Neural progenitor cell (in vitro differentiated cells): ENCODE measurements around the gene UNC13B.

Experiments
- CTCF ChIP-seq: fragments of 200-600 bp; sonication (generic); IDR thresholded peaks from 2 replicates; pipeline ENCODE4 v1.5.1; 2017; ENCODE audit warnings: antibody characterized with exemption, mild to moderate bottlenecking
- EZH2 ChIP-seq: fragments of 200-600 bp; sonication (generic); IDR thresholded peaks from 2 replicates; pipeline ENCODE4 v1.6.1; 2017; ENCODE audit warnings: antibody characterized with exemption, mild to moderate bottlenecking, moderate library complexity
- EZH2phosphoT487 ChIP-seq: fragments of 200-600 bp; sonication (generic); IDR thresholded peaks from 2 replicates; pipeline ENCODE4 v1.6.1; 2017; ENCODE audit warnings: antibody characterized with exemption

GRCh38 chr9:35364817-35365585, 203.2 kb downstream of the UNC13B start:
- TF ChIP-seq CTCF (no peak), EZH2 (no peak), EZH2phosphoT487 (no peak)
